Panc1 (cell line): ENCODE measurements around the gene SEC24A. TPM values are rescaled to one million over a fixed set of nuclear protein-coding genes. Genes with fewer than 3 reads are reported as not detected.
"Not testable (repeated sequence)": the region's sequence is repeated elsewhere in the genome, so short reads cannot be mapped to it uniquely, and the experiment has no call there.

ENCODE experiments used
- ATAC-seq: fragments of 200-7000 bp; cut with Tn5 transposase; 2 replicates; pipeline ENCODE4 v1.9.1; 2020; ENCODE audit warnings: mild to moderate bottlenecking, moderate library complexity
- BruUV-seq: library from RNA; stranded (reverse); fragments of 400-500 nt; replicated peaks from 2 replicates; lab custom pipeline; 2021; lab: Mats Ljungman, UMichigan
- CTCF ChIA-PET: fragments of 300-600 bp; sonication (Branson Sonifier 250); formaldehyde crosslinking; loops from one replicate; lab custom pipeline; 2022; ENCODE audit warnings: antibody characterized with exemption; lab: Charles Lee
- POLR2A ChIA-PET: fragments of 300-600 bp; sonication (Branson Sonifier 250); formaldehyde crosslinking; loops from one replicate; lab custom pipeline; 2022; ENCODE audit warnings: antibody characterized with exemption; lab: Charles Lee
- DNase-seq: peaks from one replicate; pipeline ENCODE4 v3.0.0-alpha.2; 2010; ENCODE audit warnings: low read depth, low spot score
- H3K27ac ChIP-seq: 2 replicates; pipeline ENCODE4 v1.5.1; 2011; ENCODE audit warnings: mild to moderate bottlenecking, low read length, inconsistent platforms
- H3K27me3 ChIP-seq: fragments of 200-500 bp; sonication (Bioruptor generic); 2 replicates; pipeline ENCODE4 v1.6.0; 2014; ENCODE audit warnings: low read length, inconsistent platforms; ENCODE audit not compliant: control insufficient read depth, insufficient read depth
- H3K36me3 ChIP-seq: fragments of 200-500 bp; sonication (Bioruptor generic); 2 replicates; pipeline ENCODE4 v1.5.1; 2014; ENCODE audit warnings: inconsistent platforms, mild to moderate bottlenecking, low read length, moderate library complexity; ENCODE audit not compliant: control insufficient read depth, insufficient read depth
- H3K4me1 ChIP-seq: 2 replicates; pipeline ENCODE4 v1.5.1; 2011; ENCODE audit warnings: inconsistent platforms, mild to moderate bottlenecking, low read length, moderate library complexity; ENCODE audit not compliant: control insufficient read depth, insufficient read depth
- H3K4me3 ChIP-seq, 2 experiments: 2 replicates each; pipeline ENCODE4 v1.5.1; 2011 to 2012; ENCODE audit warnings: low read depth in 2 of 2, low read length in 2 of 2, mild to moderate bottlenecking in 2 of 2, inconsistent platforms in 1 of 2, moderate library complexity in 1 of 2
- H3K9me3 ChIP-seq: fragments of 200-500 bp; sonication (Bioruptor generic); 2 replicates; pipeline ENCODE4 v1.5.1; 2014; ENCODE audit warnings: low read depth, mild to moderate bottlenecking, inconsistent platforms, low read length, moderate library complexity; ENCODE audit not compliant: control insufficient read depth, insufficient read depth
- POLR2AphosphoS5 ChIP-seq: IDR thresholded peaks from 2 replicates; pipeline ENCODE4 v1.6.1; 2012; ENCODE audit warnings: mild to moderate bottlenecking, low read depth, low read length, moderate library complexity
- SIN3A ChIP-seq: IDR thresholded peaks from 2 replicates; pipeline ENCODE4 v1.6.1; 2012; ENCODE audit warnings: low read depth, mild to moderate bottlenecking, low read length, moderate library complexity, borderline replicate concordance; ENCODE audit not compliant: insufficient read depth
- TCF7L2 ChIP-seq: IDR thresholded peaks from 2 replicates; pipeline ENCODE4 v1.6.1; 2011; ENCODE audit warnings: mild to moderate bottlenecking, low read depth, low read length, inconsistent platforms
- in situ Hi-C: cut with HindIII; loops from 2 replicates; pipeline ENCODE4 v1.10.0; 2016; ENCODE audit warnings: low sequenced_read_pairs, low pct_unique_long_range_greater_than_20kb
- intact Hi-C: fragments of 100-400 bp; cut with micrococcal nuclease; formaldehyde crosslinking; loops from one replicate; pipeline ENCODE4 v1.10.0; 2022; ENCODE audit not compliant: unreplicated experiment
- total RNA-seq: library from RNA; stranded (reverse); gene quantifications from one replicate; pipeline ENCODE4 v1.2.1, GENCODE V29; 2021; ENCODE audit not compliant: unreplicated experiment
- TF ChIP-seq, protein P1 (sequence below): fragments of 450-650 bp; IDR thresholded peaks from 2 replicates; pipeline ENCODE4 v1.5.1; 2017; ENCODE audit warnings: mild to moderate bottlenecking
- TF ChIP-seq, protein P2 (sequence below), 2 experiments: IDR thresholded peaks; 2 replicates each; pipeline ENCODE4 v1.6.1; 2011 to 2012; ENCODE audit warnings: low read depth in 2 of 2, control low read depth in 1 of 2, low read length in 1 of 2, mild to moderate bottlenecking in 1 of 2, moderate library complexity in 1 of 2; ENCODE audit not compliant: insufficient read depth in 1 of 2

The SEC24A gene
- total RNA-seq, 1 experiment from 2014 or later, result 22.7 TPM

DNA sequence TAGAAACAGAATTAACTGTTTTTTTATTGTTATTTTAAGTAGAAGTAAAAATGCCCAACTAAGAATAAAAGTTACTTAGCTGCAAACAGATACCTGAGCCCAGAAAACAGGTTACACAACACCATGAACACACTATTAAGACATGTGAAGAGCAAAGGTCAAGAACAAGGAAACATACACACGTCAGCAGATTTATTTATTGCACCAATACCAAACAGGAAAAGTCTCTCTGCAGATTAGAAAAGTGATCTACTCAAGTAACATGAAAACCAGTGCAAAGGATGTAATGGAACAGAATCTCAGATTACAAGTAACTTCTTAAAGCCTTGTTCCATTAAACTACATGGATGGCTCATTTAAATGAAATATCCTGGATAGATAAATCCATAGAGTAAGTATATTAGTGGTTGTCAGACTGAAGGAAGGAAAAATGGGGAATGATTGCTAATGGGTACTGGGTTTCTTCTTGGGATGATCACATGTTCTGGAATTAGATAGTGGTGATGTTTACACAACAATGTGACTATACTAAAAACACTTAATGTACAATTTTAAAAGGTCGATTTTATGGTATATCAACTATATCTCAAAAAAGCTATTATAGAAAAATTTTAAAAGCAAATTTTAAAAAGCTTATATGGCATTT is 22.1 kb upstream of the SEC24A start:
- Histone ChIP-seq H3K27ac (no peak overlapping the region), H3K36me3 (no peaks in the 10 kb centered on the region; the same call in 1 of the 2 replicates), H3K4me1 (no peaks in the 10 kb centered on the region), H3K9me3 (no peaks in the 10 kb centered on the region), H3K27me3 (no peaks in the 10 kb centered on the region), H3K4me3 (no peak overlapping the region)
- no peak for ATAC-seq
- ChIA-PET POLR2A (no interaction called here), CTCF (no interaction called here)
- intact Hi-C loops, result no loop called here
- BruUV-seq, result no TSS peak
- in situ Hi-C loops, result no loop called here
- no peak for DNase-seq
- TF ChIP-seq, protein P1, sequence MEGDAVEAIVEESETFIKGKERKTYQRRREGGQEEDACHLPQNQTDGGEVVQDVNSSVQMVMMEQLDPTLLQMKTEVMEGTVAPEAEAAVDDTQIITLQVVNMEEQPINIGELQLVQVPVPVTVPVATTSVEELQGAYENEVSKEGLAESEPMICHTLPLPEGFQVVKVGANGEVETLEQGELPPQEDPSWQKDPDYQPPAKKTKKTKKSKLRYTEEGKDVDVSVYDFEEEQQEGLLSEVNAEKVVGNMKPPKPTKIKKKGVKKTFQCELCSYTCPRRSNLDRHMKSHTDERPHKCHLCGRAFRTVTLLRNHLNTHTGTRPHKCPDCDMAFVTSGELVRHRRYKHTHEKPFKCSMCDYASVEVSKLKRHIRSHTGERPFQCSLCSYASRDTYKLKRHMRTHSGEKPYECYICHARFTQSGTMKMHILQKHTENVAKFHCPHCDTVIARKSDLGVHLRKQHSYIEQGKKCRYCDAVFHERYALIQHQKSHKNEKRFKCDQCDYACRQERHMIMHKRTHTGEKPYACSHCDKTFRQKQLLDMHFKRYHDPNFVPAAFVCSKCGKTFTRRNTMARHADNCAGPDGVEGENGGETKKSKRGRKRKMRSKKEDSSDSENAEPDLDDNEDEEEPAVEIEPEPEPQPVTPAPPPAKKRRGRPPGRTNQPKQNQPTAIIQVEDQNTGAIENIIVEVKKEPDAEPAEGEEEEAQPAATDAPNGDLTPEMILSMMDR, result no peak

DNA sequence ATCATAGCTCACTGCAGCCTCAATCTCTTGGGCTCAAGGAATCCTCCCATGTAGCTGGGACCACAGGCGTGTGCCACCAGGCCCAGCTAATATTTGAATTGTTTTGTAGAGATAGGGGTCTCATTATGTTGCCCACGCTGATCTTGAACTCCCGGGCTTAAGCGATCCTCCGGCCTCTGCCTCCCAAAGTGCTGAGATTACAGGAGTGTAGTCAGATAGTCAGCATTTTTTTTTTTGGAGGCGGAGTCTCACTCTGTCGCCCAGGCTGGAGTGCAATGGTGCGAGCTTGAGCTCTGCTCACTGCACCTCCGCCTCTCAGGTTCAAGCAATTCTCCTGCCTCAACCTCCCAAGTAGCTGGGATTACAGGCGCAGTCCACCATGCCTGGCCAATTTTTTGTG is 14.4 kb upstream of the SEC24A start:
- ChIA-PET CTCF (no interaction called here), POLR2A (interaction anchor here (0.6 to 0.9 kb wide), 2 partner anchors 24 to 101 kb away, joined by 4 to 5 read pairs; no protein-coding TSS in a partner anchor)
- no peak for TF ChIP-seq TCF7L2
- no peak for TF ChIP-seq SIN3A
- TF ChIP-seq, protein P2, sequence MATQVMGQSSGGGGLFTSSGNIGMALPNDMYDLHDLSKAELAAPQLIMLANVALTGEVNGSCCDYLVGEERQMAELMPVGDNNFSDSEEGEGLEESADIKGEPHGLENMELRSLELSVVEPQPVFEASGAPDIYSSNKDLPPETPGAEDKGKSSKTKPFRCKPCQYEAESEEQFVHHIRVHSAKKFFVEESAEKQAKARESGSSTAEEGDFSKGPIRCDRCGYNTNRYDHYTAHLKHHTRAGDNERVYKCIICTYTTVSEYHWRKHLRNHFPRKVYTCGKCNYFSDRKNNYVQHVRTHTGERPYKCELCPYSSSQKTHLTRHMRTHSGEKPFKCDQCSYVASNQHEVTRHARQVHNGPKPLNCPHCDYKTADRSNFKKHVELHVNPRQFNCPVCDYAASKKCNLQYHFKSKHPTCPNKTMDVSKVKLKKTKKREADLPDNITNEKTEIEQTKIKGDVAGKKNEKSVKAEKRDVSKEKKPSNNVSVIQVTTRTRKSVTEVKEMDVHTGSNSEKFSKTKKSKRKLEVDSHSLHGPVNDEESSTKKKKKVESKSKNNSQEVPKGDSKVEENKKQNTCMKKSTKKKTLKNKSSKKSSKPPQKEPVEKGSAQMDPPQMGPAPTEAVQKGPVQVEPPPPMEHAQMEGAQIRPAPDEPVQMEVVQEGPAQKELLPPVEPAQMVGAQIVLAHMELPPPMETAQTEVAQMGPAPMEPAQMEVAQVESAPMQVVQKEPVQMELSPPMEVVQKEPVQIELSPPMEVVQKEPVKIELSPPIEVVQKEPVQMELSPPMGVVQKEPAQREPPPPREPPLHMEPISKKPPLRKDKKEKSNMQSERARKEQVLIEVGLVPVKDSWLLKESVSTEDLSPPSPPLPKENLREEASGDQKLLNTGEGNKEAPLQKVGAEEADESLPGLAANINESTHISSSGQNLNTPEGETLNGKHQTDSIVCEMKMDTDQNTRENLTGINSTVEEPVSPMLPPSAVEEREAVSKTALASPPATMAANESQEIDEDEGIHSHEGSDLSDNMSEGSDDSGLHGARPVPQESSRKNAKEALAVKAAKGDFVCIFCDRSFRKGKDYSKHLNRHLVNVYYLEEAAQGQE (IDR thresholded peaks at IDR 0.05; ENCODE audit: insufficient read depth in 1 of 2, low read depth in 2 of 2, low read length in 1 of 2), result no peak
- TF ChIP-seq, protein P1, result no peak
- no peak for TF ChIP-seq POLR2AphosphoS5
- no peak overlapping the region for H3K4me3 ChIP-seq
- intact Hi-C loops (no loop called here), in situ Hi-C loops (no loop called here)
- no peak overlapping the region for H3K27ac ChIP-seq
- H3K4me1 ChIP-seq, result no peaks in the 10 kb centered on the region
- DNase-seq (no peak), ATAC-seq (no peak)
- no peaks in the 10 kb centered on the region for H3K9me3 ChIP-seq
- 0 out of 2 replicates have a peak, but pooled peaks cover 3% of the 10 kb centered on the region for H3K36me3 ChIP-seq
- H3K27me3 ChIP-seq, result no peaks in the 10 kb centered on the region
- no TSS peak for BruUV-seq

DNA sequence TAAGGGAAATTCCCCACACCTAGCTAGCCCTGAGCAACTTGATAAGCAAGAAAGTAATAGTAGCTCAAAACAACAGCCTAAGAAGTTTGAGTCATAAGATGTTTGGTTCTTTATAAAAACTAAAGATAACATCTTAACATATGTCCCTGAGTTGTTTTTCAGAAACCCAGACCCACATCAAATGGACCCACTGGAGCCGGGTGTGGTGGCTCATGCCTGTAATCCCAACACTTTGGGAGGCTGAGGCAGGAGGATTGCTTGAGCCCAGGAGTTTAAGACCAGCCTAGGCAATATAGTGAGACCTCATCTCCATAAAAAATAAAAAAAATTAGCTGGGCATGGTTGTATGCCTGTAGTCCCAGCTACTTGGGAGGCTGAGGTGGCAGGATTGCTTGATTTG is 13.2 kb upstream of the SEC24A start:
- CTCF ChIA-PET, H3K36me3 ChIP-seq, POLR2A ChIA-PET, DNase-seq, intact Hi-C loops, H3K27me3 ChIP-seq, H3K4me1 ChIP-seq, in situ Hi-C loops, ATAC-seq, H3K27ac ChIP-seq, BruUV-seq, H3K4me3 ChIP-seq, H3K9me3 ChIP-seq: not testable (repeated sequence)
